GM12875 (cell line): ENCODE results near the gene SUGCT.

Source experiments
- H3K4me3 ChIP-seq: one replicate; pipeline ENCODE4 v1.5.1; 2011; ENCODE audit warnings: low read depth, low read length, control low read depth
- TF ChIP-seq, protein P1 (sequence below): IDR thresholded peaks from 2 replicates; pipeline ENCODE4 v1.5.1; 2011; ENCODE audit warnings: low read depth, mild to moderate bottlenecking, control low read depth, inconsistent platforms, low read length, moderate library complexity, borderline replicate concordance; ENCODE audit not compliant: insufficient read depth

Gene SUGCT

DNA sequence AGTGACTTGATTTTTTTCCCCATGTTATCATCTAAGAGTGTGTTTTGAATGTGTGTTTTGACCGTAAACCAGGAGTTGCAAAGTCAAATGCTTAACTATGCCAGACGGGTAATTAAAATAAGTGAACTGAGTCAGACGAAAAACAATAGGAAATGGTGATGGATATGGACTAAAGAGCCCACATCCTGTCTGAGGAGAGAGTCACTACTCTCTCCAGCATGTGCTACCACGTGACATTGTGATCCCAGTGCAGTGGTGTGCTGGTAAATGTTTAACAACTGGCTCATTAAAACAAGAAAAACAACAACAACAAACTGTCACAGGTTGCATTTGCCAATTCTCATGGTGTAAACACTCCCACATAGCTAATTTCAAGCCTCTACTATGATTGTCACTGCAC is 164.3 kb downstream of the SUGCT start:
- H3K4me3 ChIP-seq, result no peak overlapping the region
- TF ChIP-seq, protein P1, sequence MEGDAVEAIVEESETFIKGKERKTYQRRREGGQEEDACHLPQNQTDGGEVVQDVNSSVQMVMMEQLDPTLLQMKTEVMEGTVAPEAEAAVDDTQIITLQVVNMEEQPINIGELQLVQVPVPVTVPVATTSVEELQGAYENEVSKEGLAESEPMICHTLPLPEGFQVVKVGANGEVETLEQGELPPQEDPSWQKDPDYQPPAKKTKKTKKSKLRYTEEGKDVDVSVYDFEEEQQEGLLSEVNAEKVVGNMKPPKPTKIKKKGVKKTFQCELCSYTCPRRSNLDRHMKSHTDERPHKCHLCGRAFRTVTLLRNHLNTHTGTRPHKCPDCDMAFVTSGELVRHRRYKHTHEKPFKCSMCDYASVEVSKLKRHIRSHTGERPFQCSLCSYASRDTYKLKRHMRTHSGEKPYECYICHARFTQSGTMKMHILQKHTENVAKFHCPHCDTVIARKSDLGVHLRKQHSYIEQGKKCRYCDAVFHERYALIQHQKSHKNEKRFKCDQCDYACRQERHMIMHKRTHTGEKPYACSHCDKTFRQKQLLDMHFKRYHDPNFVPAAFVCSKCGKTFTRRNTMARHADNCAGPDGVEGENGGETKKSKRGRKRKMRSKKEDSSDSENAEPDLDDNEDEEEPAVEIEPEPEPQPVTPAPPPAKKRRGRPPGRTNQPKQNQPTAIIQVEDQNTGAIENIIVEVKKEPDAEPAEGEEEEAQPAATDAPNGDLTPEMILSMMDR, result no peak

DNA sequence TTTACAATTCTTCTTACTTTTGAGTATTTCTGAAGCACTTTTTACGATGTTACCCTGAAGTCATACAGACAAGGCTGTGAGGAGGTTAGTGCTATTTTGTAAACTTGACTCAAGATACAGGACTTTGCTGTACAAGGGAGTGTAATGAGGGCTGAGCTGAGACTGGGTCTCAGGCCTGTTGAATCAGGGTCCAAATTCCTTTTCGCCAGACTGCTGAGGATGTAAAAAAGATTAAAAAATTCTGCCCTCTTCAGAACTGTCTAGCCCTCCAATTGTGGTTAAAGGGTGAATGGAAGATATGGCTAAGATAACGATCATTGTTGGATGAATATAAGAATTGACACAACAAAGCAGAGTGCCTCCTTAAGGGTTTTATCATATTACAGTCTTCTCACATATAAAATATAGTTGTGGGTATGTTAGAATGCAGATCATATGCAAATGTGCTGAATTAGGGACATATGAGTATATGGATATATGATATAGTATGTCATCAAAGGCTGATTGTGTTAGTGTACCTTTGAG is 165.4 kb downstream of the SUGCT start:
- no peak overlapping the region for H3K4me3 ChIP-seq
- TF ChIP-seq, protein P1, result no peak

DNA sequence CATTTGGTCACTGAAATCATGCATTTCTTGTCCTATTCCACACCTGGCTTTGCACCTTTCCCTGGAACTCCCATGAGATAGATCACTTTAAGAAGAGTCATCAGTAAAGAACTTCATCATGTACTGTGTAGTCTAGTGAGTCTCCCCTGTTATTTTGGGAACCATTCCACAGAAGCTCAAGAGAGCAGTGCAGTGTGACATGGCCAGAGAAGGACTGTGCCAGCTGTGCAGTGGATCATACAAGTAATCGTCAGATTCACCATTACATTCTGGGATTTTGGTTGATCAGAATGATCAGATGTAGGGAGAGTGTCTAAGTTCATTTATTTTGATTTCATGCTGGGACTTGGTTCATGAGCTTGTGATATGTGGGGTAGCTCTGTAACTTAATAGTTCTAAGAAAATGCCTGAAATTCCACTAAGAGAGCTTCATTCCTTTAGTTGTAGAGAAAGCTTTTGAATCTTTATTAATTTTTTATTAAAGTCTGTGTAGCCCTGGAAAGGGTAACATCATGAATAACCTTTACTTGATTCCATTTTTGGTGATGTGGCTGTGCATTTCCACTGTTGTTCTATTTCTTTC is 166.8 kb downstream of the SUGCT start:
- no peak overlapping the region for H3K4me3 ChIP-seq
- TF ChIP-seq, protein P1, result no peak

DNA sequence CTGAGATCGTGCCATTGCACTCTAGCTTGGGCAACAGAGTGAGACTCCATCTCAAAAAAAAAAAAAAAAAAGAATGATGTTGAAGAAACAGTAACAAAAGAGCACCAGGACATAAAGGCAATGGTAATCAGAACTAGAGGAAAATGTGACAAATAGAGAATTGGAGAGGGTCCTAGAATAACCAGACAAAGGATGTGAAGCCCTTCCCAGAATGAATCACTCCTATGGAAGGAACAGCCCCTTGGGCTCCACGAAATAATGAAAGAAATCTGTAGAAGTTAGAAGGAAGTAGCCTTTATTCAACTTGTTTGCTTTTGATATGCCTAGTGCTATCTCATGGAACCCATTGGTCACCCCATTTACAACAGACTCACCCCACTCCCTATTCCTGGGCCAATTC is 169.2 kb downstream of the SUGCT start:
- TF ChIP-seq, protein P1, result no peak
- no peak overlapping the region for H3K4me3 ChIP-seq

DNA sequence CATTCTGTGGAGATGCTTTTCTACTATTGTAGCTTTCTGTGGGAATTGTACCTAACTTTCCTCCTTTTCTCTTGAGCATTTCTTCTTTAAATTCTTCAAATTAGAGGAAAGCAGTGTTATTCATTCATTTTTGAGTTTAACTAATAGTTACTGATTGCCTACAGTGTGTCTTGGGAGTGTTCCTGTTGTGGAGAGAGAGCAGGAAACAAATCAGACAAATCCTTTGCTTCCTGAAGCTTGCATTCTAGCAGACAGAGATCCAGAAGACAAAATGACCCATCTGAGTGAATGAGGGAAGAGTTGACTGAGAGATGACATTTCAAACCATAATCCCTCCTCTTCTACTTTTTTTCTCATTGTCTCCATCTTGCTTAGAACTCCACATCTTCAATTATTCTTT is 170.4 kb downstream of the SUGCT start:
- H3K4me3 ChIP-seq, result no peak overlapping the region
- TF ChIP-seq, protein P1, result no peak

DNA sequence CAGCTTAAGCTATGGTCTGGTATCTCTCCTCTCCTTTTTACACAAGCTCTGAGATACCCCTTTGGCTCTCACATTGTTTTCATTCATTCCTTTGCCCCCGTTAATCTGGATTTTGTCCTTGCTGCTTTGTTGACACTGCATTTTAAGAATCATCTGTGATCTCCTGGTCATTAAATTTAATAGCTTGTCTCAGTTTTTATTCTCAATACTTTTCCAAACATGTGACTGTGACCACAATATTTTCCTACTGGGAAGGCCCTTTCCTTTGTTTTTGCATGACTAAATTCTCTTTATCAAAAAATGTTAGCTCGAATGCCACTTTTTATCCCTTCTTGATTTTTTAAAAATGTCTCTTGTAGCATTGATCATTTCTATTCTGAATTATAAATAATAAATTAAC is 171.2 kb downstream of the SUGCT start:
- no peak overlapping the region for H3K4me3 ChIP-seq
- TF ChIP-seq, protein P1, result no peak

DNA sequence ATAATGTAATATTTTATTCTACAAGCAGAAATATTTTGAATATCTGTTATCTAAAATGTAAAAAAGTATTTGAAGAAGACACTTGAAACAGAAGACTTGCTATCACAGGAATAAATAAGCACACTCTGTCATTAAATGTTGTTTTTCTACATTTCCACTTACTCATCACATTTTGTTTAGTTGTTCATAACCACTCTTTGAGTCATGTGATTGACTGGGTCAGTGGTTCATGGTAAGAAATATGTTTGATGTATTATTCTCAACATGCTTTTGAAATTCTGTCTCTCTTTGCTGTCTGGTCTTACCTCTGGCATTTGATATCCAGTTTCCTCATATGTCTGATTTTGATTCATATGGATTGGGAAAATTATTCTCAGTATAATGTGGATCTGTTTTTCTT is 171.8 kb downstream of the SUGCT start:
- H3K4me3 ChIP-seq, result no peak overlapping the region
- TF ChIP-seq, protein P1, result no peak
